K562 (cell line): ENCODE measurements around the gene PRKD1. TPM values are rescaled to one million over a fixed set of nuclear protein-coding genes. Genes with fewer than 3 reads are reported as not detected.

Source experiments
- ARID4B ChIP-seq: sonication (generic); formaldehyde crosslinking; IDR thresholded peaks from 2 replicates; pipeline ENCODE4 v1.8.0; 2022; ENCODE audit warnings: mild to moderate bottlenecking, missing genetic modification reagents
- BACH1 ChIP-seq: fragments of 200-800 bp; sonication (Bioruptor generic); IDR thresholded peaks from 2 replicates; pipeline ENCODE4 v1.6.1; 2016; ENCODE audit warnings: missing genetic modification characterization, missing compliant biosample characterization
- CREM ChIP-seq: IDR thresholded peaks from 2 replicates; pipeline ENCODE4 v1.6.1; 2014; ENCODE audit warnings: antibody characterized with exemption, low read depth
- DLX4 ChIP-seq: fragments of 250-450 bp; sonication (Bioruptor Pico); IDR thresholded peaks from 2 replicates; pipeline ENCODE4 v1.6.1; 2021; ENCODE audit warnings: mild to moderate bottlenecking
- EP400 ChIP-seq: fragments of 450-650 bp; IDR thresholded peaks from 2 replicates; pipeline ENCODE4 v1.6.1; 2017; ENCODE audit warnings: antibody characterized with exemption, mild to moderate bottlenecking, moderate library complexity
- ETV6 ChIP-seq, 3 experiments: fragments of 150-350 bp in 1 of 3; sonication (generic) in 1 of 3; formaldehyde crosslinking in 1 of 3; IDR thresholded peaks; 2 replicates each; pipeline versions ENCODE4 v1.6.1 to v1.8.0; 2014 to 2022; ENCODE audit warnings: borderline replicate concordance in 2 of 3, low read depth in 2 of 3, antibody characterized with exemption in 1 of 3, low read length in 1 of 3, mild to moderate bottlenecking in 1 of 3, missing genetic modification reagents in 1 of 3
- FOXJ2 ChIP-seq: fragments of 200-800 bp; sonication (Bioruptor generic); IDR thresholded peaks from 2 replicates; pipeline ENCODE4 v1.6.1; 2016; ENCODE audit warnings: missing genetic modification characterization, missing compliant biosample characterization
- GATAD2B ChIP-seq: fragments of 450-650 bp; IDR thresholded peaks from 2 replicates; pipeline ENCODE4 v1.6.1; 2017; ENCODE audit warnings: mild to moderate bottlenecking, borderline replicate concordance
- HDAC3 ChIP-seq: fragments of 450-650 bp; IDR thresholded peaks from 2 replicates; pipeline ENCODE4 v1.6.1; 2018; ENCODE audit warnings: borderline replicate concordance, mild to moderate bottlenecking, moderate library complexity; ENCODE audit not compliant: partially characterized antibody
- MAFF ChIP-seq: IDR thresholded peaks from 2 replicates; pipeline ENCODE4 v1.6.1; 2012; ENCODE audit warnings: low read length, improper control_type of control experiment
- NFE2L1 ChIP-seq: fragments of 450-650 bp; IDR thresholded peaks from 2 replicates; pipeline ENCODE4 v1.6.1; 2016; ENCODE audit warnings: missing genetic modification characterization, low read depth, mild to moderate bottlenecking, missing compliant biosample characterization, moderate library complexity, borderline replicate concordance
- PHF21A ChIP-seq: fragments of 450-650 bp; IDR thresholded peaks from 2 replicates; pipeline ENCODE4 v1.6.1; 2017; ENCODE audit warnings: low read depth, borderline replicate concordance
- POLR3A ChIP-seq: IDR thresholded peaks from 2 replicates; pipeline ENCODE4 v1.6.1; 2011; ENCODE audit warnings: borderline replicate concordance, mild to moderate bottlenecking, moderate library complexity; ENCODE audit not compliant: insufficient read length, insufficient read depth; ENCODE audit errors: extremely low read depth
- POU5F1 ChIP-seq: fragments of 150-350 bp; IDR thresholded peaks from 2 replicates; pipeline ENCODE4 v1.6.1; 2014; ENCODE audit warnings: borderline replicate concordance, low read length, low read depth, mild to moderate bottlenecking; ENCODE audit not compliant: partially characterized antibody
- SMAD4 ChIP-seq: fragments of 250-450 bp; sonication (Bioruptor Pico); conservative IDR thresholded peaks from 2 replicates; pipeline ENCODE4 v1.8.0; 2021; ENCODE audit warnings: inconsistent platforms, mild to moderate bottlenecking, moderate library complexity
- XRCC4 ChIP-seq: IDR thresholded peaks from one replicate; pipeline ENCODE4 v1.6.1; 2011; ENCODE audit not compliant: insufficient read depth, insufficient read length; ENCODE audit errors: extremely low read depth
- ZNF316 ChIP-seq: fragments of 450-650 bp; IDR thresholded peaks from 2 replicates; pipeline ENCODE4 v1.6.1; 2016
- ZNF444 ChIP-seq: fragments of 250-450 bp; sonication (Bioruptor Pico); IDR thresholded peaks from 2 replicates; pipeline ENCODE4 v1.4.0; 2020; ENCODE audit warnings: mild to moderate bottlenecking, moderate library complexity
- ZNF766 ChIP-seq: fragments of 200-800 bp; sonication (Bioruptor generic); conservative IDR thresholded peaks from 2 replicates; pipeline ENCODE4 v1.6.1; 2016; ENCODE audit warnings: missing genetic modification characterization, missing compliant biosample characterization
- ZNF830 ChIP-seq: fragments of 250-450 bp; sonication (Bioruptor Pico); IDR thresholded peaks from 2 replicates; pipeline ENCODE4 v1.5.0; 2021; ENCODE audit warnings: mild to moderate bottlenecking
- polyA plus RNA-seq, 8 experiments: library from polyadenylated mRNA; depleted of rRNA in 4 of 8; stranded (reverse) in 5 of 8; unstranded in 3 of 8; fragments of >200 nt; fragmentation: Nextera tagmentation in 2 of 8; fragmentation: Illumina TruSeq in 1 of 8; extraction: Ambion mirVana in 2 of 8; extraction: Trizol in 1 of 8; gene quantifications; 2 replicates each; pipeline versions ENCODE4 v1.2.1 to v1.2.3, GENCODE V29; 2011 to 2014; ENCODE audit warnings: inconsistent platforms in 1 of 8, missing spikeins in 1 of 8
- total RNA-seq, 7 experiments: library from RNA; depleted of rRNA in 6 of 7; stranded (reverse); fragments of >200 nt in 6 of 7; fragmentation: Illumina TruSeq in 2 of 7; extraction: Trizol in 2 of 7; gene quantifications; 2 replicates each; pipeline versions ENCODE4 v1.2.1 to v1.2.3, GENCODE V29; 2011 to 2021; ENCODE audit warnings: low replicate concordance in 1 of 7

The PRKD1 gene
- total and polyA plus RNA-seq, 9 of the 15 experiments (the other 6 are each of a cell fraction or from before 2014, with no cell fraction given): 0.04 to 0.25 (median 0.13) TPM; not detected in 1

GRCh38 chr14:29643433-29644211, 284.0 kb downstream of the PRKD1 start (continued):
- TF ChIP-seq ETV6 (IDR thresholded peaks at IDR 0.05; ENCODE audit: borderline replicate concordance in 1 of 2, low read depth in 2 of 2, low read length in 1 of 2) (no peak), ETV6 (CRISPR knock-in tag; IDR thresholded peaks at IDR 0.05; ENCODE audit: borderline replicate concordance) (no peak), EP400 (0 out of 2 replicates have a peak, but pooled peaks have one; percentile 23), POU5F1 (no peak), MAFF (peak; percentile 99), ARID4B (CRISPR knock-in tag) (no peak), ZNF444 (CRISPR knock-in tag) (no peak), ZNF830 (no peak), ZNF766 (CRISPR knock-in tag) (0 out of 2 replicates have a peak, but pooled peaks have one; percentile 33), NFE2L1 (tag) (peak; percentile 60), SMAD4 (0 out of 2 replicates have a peak, but pooled peaks have one; percentile 22), PHF21A (no peak), BACH1 (tag) (peak; percentile 94), CREM (no peak), ZNF316 (peak; percentile 99), XRCC4 (no peak), HDAC3 (no peak), POLR3A (no peak), GATAD2B (0 out of 2 replicates have a peak, but pooled peaks have one; percentile 40), DLX4 (CRISPR knock-in tag) (no peak), FOXJ2 (tag) (no peak)
